Measurements from ENCODE around the gene UBXN4.

UBXN4 gene

GRCh38 chr2:135825550-135826176 lies 84.0 kb downstream of the UBXN4 start:
- no peak overlapping the region for H3K4me3 ChIP-seq (ENCODE audit: low read depth, low read length)
- no peak for TF ChIP-seq CTCF (IDR thresholded peaks at IDR 0.05; ENCODE audit: low read depth, low read length, missing control alignments)
- in situ Hi-C loops (cut with HindIII; ENCODE audit: low sequenced_read_pairs) = no loop called here
- DNase-seq (ENCODE audit: low read depth) = no peak

- in situ Hi-C loops (cut with HindIII; ENCODE audit: low sequenced_read_pairs) = no loop called here
- H3K4me3 ChIP-seq (ENCODE audit: low read depth, low read length) = no peak overlapping the region
- DNase-seq (ENCODE audit: low read depth) = no peak
- no peak for TF ChIP-seq CTCF (IDR thresholded peaks at IDR 0.05; ENCODE audit: low read depth, low read length, missing control alignments)
These were observed 84.9 kb downstream of the UBXN4 start for GRCh38 chr2:135826544-135826943.

GRCh38 chr2:135829378-135830135 lies 87.9 kb downstream of the UBXN4 start:
- H3K4me3 ChIP-seq (ENCODE audit: low read depth, low read length) = no peak overlapping the region
- in situ Hi-C loops (cut with HindIII; ENCODE audit: low sequenced_read_pairs) = no loop called here
- DNase-seq (ENCODE audit: low read depth) = no peak
- TF ChIP-seq CTCF (IDR thresholded peaks at IDR 0.05; ENCODE audit: low read depth, low read length, missing control alignments) = no peak

- in situ Hi-C loops (cut with HindIII; ENCODE audit: low sequenced_read_pairs) = no loop called here
These were observed 89.6 kb downstream of the UBXN4 start for GRCh38 chr2:135831180-135831812.

GRCh38 chr2:135832891-135833290 lies 91.2 kb downstream of the UBXN4 start:
- no peak overlapping the region for H3K4me3 ChIP-seq (ENCODE audit: low read depth, low read length)
- in situ Hi-C loops (cut with HindIII; ENCODE audit: low sequenced_read_pairs) = no loop called here

More at GRCh38 chr2:135831180-135831812, 89.6 kb downstream of the UBXN4 start:
- no peak overlapping the region for H3K4me3 ChIP-seq (ENCODE audit: low read depth, low read length)
- no peak for DNase-seq (ENCODE audit: low read depth)
- no peak for TF ChIP-seq CTCF (IDR thresholded peaks at IDR 0.05; ENCODE audit: low read depth, low read length, missing control alignments)

More at GRCh38 chr2:135832891-135833290, 91.2 kb downstream of the UBXN4 start:
- no peak for TF ChIP-seq CTCF (IDR thresholded peaks at IDR 0.05; ENCODE audit: low read depth, low read length, missing control alignments)
- no peak for DNase-seq (ENCODE audit: low read depth)
